Stimulated activated CD8-positive, alpha-beta memory T cell treated with anti-CD3 and anti-CD28 coated beads, Interleukin-12 subunit alpha, Interleukin-12 subunit beta, amount 100 ng/mL, for 24 hours (primary cell): ENCODE data around the gene LGALS1.

Experiments used
- DNase-seq: peaks from one replicate; pipeline ENCODE4 v3.0.0-alpha.2; 2020; ENCODE audit errors: extremely low read depth

LGALS1 gene

GRCh38 chr22:37725551-37726240 is 50.3 kb downstream of the LGALS1 start:
- no peak for DNase-seq

- DNase-seq, result no peak
Observed at GRCh38 chr22:37726241-37726887, 50.9 kb downstream of the LGALS1 start.

DNA sequence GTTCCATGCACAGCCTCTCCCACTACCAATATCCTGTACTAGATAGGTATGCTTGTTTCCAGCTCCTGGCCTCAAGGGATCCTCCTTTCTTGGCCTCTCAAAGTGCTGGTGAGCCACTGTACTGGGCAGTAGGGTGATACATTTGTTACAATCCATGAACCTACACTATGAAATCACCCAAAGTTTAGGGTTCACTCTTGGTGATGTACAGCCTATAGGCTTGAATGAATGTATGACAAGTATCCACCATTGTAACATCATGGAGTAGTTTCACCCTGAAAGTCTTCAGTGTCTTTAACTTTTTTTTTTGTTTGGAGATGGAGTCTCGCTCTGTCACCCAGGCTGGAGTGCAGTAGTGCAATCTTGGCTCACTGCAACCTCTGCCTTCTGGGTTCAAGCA is 53.2 kb downstream of the LGALS1 start:
- no peak for DNase-seq
